HG03066 (cell line): ENCODE data around the gene SYT9.

Experiments
- ATAC-seq: cut with Tn5 transposase; IDR thresholded peaks from one replicate; pipeline ENCODE4 v1.9.1; 2021; ENCODE audit warnings: low read depth; ENCODE audit not compliant: unreplicated experiment

The SYT9 gene

DNA sequence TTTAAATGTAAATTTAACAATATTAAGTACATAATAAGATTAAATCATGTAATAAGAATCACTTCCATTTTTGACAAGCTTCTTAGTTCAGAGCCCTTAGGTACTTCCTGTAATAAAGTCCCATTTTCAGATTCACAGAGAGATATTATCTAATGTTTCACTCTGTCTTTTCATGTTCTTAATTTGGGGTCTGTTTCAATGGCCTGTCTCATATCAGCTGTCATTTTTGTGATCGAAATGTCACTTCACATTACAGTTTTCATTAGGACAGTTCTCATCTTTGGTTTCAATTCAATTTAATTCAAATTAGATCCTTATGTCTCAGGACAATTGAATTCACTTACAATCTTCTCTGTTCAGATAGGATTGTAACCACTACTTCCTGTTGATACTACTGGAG lies 211.0 kb downstream of the SYT9 start:
- no peak for ATAC-seq

DNA sequence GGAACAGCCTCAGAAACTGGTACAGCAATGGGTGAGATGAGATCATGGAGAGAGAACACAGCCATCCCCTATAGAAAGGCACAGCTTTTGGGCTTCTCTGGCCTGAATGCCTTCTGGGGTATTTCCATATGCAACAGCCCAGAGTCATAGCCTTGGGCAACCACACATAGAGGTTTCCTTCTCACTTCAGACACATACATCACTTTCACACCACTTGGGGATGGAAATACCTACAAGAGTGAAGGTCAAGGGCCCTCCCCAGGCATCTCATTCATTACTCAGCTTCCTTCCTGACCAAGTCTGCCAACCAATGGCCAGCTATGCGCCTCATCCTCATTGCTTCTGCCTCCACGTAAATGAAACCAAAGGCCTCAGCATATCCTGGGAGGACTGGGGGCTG lies 215.9 kb downstream of the SYT9 start:
- ATAC-seq, result no peak

DNA sequence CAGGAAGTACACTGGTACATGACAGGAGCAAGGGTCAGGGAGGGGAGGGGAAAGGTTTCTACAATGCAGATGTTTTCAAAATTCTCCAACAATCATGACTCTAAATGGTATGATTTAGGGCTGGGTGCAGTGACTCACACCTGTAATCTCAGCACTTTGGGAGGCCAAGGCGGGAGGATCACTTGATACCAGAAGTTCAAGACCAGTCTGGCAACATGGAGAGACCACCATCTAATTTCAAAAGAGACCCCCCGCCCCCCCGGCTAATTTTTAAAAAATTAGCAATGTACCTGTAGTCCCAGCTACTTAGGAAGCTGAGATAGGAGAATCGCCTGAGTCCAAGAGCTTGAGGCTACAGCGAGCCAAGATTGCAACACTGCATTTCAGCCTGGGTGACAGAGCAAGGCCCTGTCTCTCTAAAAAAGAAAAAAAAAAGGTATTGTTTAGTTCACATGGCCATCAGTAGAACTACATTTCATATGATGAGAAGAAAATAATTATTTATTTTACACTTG lies 217.7 kb downstream of the SYT9 start:
- ATAC-seq, result no peak

DNA sequence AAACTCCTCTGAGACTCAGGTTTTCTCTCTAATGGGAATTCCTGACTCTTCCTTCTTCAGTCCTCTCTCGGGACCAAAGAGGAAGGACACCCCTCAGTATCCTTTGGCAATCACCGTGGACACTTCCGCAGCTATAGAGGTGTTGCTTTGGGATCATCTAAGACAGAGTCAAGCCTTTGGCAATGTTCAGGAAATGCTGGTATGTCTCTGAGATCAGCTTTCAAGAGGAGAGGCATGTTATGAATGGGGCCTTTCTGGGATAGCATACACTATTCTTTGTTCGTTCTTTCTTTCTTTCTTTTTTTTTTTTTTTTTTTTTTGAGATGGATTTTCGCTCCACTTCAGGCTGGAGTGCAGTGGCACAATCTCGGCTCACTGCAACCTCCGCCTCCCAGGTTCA lies 219.4 kb downstream of the SYT9 start:
- no peak for ATAC-seq

DNA sequence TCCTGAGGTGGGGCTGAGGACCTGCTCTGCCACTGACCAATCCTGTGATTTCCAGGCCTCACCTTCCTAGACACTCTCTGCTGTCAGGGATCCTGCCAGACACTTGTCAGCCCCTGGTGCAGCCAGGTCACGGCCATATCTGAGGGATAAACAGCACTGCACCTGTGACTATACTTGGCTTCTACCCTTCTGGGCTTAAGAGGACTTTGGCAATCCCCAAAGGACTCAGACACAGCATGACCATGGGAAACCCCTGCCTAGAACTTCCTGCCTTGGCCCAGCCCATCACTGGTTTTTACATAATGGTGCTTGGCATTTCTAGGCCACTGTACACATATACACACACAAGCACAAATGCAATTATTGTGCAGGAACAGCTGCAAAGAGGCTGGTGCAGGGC lies 222.0 kb downstream of the SYT9 start:
- peak; percentile 56 for ATAC-seq

DNA sequence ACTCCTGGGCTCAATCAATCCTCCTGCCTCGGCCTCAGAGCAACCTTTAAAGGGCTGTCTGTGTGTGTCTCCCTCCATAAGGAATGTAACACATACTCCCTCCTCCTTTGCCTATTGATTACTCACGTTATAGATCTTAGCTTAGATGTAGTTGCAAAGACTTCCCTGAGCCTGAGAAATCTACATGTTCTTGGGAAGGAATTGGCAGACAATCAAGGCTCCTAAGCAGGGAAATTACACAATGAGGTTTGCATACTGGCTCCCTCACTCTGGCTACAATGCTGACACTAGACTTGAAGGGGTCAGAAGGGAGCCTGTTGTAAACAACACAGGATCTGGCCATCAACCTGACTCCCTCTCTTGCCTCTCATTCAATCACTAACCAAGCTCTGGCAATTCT lies 228.4 kb downstream of the SYT9 start:
- no peak for ATAC-seq

DNA sequence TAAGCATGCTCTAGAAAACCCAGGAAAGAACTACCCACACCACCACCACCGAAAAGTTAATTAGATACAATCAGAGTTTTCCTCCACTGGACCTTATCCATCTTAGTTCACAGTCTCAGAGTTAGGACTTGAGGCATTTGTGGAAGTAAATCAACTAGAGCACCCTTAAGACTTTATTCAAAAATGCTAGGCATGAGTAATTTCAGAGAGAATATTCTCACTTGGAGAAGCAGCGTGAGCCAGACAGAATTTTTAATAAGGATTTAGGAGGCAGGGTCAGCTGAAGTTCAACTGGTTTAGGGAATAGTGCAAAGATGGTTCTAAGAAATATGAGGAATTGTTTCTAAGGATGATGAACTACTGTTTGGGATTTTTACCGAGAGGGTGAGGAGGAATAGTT lies 232.4 kb downstream of the SYT9 start:
- no peak for ATAC-seq

DNA sequence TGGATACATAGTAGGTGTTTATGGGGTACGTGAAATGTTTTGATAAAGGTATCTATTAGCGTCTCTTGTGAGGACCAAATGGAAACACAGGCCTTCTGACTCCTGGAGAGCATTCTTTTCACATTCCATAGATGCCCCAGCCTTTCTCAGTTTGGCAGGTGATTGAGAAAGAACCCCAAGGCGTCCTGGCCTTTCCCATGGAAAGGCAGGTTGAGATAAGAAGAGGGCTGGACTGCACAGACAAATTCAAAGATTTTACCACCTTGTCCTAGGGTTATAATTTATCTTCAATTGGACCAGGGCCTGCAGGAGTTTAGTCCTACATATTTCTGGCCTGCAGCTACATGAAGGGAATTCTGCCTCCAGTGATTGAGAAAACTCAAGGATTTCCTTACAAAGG lies 232.9 kb downstream of the SYT9 start:
- ATAC-seq, result no peak

DNA sequence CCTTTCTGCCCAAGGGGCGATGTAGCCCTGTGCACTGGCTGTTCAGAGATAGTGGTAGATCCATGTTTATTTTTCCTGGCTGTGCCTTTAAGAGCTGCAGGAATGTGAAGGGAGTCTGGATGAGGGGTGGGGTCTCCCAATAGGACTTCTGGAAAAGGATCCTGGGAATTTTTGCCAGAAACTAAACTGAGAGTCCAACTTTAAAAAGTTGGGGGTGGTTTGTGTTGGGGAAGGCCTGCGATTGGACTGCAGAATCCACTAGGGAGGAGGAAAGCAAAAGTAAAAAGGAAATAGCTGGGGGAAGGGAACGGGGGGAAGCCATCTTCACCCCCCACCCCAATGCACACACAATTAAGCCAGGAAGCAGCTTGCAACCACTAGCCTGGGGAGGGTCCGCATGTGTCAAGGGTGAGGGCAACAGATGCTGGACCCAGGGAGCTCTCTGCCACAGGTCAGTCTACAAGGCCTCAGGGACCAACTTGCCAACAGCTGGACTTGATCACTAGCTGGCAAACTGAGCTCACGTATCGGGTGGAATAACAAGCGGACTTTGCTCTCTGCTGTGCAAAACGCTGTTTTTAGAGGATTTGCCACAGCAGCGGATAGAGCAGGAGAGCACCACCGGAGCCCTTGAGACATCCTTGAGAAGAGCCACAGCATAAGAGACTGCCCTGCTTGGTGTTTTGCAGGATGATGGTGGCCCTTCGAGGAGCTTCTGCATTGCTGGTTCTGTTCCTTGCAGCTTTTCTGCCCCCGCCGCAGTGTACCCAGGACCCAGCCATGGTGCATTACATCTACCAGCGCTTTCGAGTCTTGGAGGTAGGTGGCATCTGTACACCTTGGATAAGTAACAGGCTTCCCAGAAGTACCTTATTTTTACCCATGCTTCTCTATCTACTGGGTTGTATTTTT lies 233.7 kb downstream of the SYT9 start, which contains the start of gene OLFML1:
Gene OLFML1, plus strand, starts transcription at position 321 of the 912 bp plus-strand sequence. Its CDS starts 370 bp downstream, at position 691.
- no peak for ATAC-seq

DNA sequence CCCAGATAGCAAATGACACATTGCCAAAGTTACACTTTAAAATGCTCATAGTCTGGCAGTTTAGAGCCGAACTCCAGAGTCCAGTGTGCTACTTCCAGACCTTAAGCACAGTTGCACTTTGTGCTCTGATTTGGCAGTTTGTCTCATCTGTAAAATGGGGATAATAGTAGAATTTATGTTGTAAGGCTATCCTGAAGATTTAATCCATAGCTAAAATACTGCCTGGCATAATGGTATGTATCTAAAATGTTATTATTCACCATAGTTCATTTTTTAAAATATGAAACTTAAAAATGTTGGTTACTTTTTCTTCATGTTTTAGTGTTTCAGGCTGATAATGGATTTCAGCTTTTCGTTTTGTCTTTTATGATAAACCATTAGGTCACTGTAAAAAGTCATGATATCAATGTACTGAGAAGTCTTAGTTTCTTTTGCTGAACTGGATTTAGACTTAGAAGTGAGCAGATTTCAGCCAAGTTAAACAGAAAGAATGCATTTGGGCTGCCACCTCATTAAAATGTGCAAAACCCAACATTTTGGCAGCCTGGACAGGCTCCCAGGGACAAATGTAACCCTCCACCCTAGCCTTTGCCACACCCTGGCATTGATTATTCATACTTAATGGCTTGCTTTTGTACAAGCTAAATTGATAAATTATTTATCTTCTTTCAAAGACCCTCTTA lies 234.5 kb downstream of the SYT9 start:
- no peak for ATAC-seq

DNA sequence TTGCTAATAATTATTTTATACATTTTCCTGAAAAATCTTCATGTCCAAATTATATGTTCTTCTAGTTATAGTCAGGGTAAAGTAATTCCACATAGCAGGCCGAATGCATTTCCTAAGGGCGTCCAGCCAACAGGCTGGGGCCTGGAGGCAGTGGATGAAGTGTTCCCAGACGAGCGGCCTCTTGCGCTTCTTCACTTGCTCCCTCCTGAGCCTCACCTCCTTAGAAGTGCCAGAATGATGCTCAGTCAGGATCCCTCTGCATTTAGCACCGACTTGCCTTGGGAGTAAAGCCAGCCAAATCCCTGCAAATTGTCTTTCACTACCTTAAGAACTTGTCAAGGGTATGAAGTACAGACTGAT lies 235.1 kb downstream of the SYT9 start:
- ATAC-seq, result no peak

DNA sequence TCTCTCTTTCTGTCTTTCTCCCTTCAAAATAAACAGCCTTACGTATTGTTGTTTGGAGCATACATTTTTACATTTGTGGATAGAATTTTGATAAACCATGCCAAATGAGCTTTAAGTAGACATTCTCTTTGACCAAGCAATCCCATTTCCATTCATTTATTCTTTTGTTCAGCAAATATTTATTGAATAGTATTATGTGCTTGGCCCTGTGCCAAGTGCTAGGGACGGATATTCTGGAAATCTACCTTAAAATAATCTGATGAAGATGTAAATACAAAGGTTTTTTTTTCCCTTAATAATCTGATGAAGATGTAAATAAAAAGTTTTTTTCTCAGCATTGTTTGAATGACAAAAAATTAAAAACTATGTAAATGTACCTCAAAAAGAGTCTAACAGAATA lies 235.7 kb downstream of the SYT9 start:
- ATAC-seq, result no peak

DNA sequence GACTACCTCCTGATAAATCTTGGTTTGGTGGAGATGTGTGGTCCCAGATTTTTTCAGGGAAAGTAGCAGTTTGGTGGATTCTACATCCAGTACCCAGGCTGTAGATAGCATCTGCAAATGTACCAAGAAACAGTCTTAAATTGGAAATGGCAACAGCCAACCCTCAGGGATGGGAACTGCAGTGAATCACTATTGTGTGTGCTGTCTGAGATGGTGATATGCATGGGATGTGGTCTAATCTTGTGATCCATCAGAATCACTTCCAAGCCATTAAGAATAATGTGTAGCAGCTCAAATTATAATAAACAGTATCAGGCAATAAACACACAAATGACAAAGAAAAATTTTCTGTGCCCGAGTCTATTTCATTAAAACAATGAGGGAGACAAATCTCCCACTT lies 237.0 kb downstream of the SYT9 start:
- no peak for ATAC-seq

DNA sequence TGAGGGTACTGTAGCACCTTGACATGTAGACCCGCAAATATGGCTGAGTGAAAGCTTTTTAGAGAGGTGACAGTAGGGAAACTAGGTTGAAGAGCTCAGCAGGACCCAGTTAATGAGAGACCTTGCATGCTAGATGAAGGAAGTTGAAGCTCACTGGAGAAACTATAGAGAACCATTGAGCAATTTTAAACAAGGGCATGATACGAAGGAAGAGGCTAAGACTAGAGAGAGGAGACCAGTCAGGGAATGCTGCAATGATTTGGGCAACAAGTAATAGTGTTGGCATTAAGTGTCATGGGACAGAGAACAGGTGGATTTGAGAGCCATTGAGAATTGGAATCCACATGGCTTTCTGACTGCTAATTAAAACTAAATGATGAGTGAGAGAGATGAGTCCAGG lies 237.7 kb downstream of the SYT9 start:
- ATAC-seq, result no peak

DNA sequence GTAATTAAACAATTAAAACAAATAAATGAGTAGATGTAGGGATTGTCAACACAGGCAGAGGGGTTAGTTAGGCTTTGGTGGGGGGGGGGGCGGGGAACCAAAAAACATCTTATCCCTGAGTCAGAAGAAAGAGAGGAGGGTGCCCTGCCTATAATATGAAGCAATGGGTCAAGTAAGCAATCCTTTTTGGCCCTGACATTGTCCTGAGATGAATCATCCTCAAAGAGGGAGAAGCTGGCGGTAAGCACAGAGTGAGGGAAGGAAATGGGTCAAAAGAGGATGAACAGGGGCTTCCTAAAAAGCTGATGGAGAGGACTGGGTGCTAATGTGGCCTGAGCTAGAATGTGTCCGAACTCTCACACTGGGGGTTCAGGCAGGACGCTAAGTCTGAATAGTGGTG lies 238.3 kb downstream of the SYT9 start:
- ATAC-seq, result no peak

DNA sequence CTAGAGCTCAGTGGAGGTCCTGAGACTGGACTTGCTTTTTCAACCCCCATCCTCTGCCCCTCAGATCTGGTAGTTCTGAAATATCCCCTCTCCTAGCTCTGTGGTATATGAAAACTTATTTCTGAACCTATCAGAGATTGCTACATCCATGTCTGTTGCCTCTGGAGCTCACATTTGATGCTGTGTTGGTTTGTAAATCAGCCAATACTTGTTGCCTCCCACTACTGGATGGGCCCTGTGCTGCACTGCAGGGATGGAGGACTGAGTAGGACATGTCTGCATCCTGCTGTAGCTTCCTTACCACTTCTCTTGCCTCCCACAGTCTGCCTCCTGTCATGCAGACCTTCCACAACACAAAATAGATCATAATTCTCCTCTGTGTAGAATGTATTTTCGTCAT lies 238.8 kb downstream of the SYT9 start:
- no peak for ATAC-seq

DNA sequence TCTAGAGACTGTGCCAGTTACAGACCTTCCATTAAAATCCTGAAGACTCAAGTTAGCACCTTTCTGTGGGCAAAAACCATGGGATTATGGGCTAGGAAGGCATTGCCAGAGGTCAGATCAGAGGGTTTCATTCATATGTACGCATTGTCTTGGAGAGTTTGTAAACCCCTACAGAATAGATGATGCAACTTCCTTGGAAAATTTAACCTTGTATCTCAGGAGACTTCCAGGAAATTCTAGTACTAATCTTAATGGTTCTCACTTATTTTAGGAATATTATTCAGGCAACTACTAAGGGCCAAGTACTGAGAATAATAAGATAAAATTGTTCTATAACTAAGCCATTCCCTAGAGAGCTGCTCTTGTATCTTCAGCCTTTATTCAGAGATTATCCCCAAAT lies 240.5 kb downstream of the SYT9 start:
- no peak for ATAC-seq

DNA sequence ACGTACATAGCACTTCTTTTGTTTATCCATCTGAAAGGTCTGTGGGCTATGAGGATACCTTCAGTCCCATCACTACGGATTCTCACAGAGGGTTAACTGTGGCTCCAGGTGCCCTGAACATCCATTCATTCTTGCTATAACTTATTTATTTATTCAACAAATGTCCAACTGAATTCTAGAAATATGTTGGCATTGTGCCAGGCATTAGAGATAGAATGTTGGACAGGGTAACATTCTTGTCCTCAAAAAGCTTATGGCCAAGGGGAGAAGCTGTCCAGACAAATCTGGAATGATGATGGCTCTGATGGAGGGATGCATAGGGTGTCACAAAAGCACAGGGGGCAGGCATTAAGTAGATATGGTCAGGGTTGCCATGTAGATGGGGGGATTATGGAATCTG lies 242.0 kb downstream of the SYT9 start:
- ATAC-seq, result no peak

DNA sequence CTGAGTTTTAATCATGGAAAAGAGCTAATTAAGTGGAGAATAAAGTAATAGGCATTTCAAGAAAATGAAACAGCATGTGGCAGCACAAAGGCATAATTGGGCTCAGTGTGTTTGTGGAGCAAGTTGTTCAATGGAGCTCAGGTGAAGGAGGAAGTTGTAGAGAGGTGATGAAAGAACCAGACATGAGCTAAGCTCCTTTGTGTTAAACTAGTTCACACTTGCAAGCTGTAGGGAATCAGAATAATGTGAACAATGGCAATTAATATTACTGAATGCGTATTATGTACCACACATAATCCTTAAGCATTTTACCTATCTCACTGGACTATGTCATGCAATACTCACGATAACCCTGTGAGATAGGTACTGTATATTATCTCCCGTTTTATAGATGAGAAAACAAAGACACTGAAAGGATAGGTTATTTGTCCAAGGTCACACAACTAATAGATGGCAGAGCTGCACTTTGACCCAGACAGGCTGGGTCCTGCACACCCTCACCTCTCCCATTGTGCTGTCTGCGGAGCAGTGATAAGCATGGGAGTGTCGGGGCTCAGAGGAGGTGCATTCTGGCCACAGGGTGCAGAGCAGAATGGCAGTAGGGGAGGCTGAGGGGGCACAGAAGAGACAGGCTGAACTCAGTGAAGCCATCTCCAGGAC lies 242.5 kb downstream of the SYT9 start:
- ATAC-seq, result no peak

DNA sequence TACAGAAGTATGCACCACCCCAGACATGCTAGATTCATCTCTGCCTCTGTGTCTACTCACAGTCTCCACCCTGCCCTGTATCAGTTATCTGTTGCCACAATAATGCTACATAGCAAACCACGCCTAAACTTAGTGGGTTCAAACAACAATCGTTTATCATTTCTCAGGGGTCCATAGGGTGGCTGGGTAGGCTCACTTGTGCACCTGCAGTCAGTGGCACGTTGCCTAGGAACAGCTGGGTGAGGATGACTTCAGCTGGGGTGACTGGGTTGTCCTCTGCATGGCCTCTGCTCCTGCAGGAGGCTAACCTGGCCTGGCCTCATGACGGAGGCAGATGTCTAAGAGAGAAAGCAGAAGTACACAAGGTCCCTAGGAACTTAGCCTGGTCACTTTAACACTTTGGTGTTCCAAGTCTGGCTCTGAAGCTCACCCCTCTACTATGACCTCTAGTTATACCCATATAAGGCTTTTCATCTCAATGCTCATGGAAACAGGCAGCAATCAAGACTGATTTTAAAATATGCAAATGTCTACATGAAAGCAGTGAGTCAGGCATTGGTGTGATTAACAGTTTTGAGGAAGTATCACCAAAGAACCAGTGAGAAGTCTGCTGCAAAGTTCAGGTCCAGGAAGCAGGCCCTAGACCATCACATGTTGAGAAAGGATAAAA lies 244.3 kb downstream of the SYT9 start:
- ATAC-seq, result peak; percentile 85

DNA sequence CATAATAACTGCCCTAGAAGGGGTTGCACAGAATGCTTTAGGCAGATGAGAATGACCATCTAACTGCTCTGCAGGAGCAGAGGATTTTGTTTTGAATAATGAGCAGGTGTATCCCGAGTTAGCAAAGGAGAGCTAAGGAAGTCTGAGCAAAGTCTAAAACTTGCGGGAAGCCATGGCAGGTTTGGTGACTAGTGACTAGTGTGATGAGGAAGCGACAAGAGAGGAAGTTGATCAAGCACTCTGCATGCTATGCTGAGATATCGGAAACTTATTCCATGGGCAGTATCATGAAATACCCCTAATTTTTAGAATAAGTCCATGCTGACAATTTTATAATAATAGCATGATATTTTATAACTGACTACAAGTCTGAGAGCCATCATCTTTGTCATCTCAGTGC lies 246.5 kb downstream of the SYT9 start:
- ATAC-seq, result no peak
